ENCODE results near the gene BCHE. TPM values are rescaled to one million over a fixed set of nuclear protein-coding genes. Genes with fewer than 3 reads are reported as not detected.

The BCHE gene
- total RNA-seq, 4 donors from 2014 or later, result 8.2 to 13.7 (median 11.3) TPM; not detected in 1

- DNase-seq, result no peak
- intact Hi-C loops (cut with DNase I; ENCODE audit: low total_unique reads) (no loop called here), in situ Hi-C loops (cut with MboI; ENCODE audit: low pct_ligation_motif_present in 1 of 4, low pct_unique_long_range_greater_than_20kb in 1 of 4, low sequenced_read_pairs in 3 of 4) (no loop called here)
- Histone ChIP-seq H3K27ac (no peak overlapping the region), H3K4me1 (no peaks in the 10 kb centered on the region), H3K27me3 (no peaks in the 10 kb centered on the region), H3K36me3 (no peaks in the 10 kb centered on the region), H3K9me3 (no peaks in the 10 kb centered on the region), H3K4me3 (no peak overlapping the region)
- TF ChIP-seq EP300 (IDR thresholded peaks at IDR 0.05; ENCODE audit: low read depth) (no peak), POLR2AphosphoS5 (IDR thresholded peaks at IDR 0.05) (no peak), CTCF (IDR thresholded peaks at IDR 0.05) (no peak), POLR2A (IDR thresholded peaks at IDR 0.05) (no peak)
These were observed 94.9 kb downstream of the BCHE start for GRCh38 chr3:165742351-165742750.

- TF ChIP-seq POLR2A (IDR thresholded peaks at IDR 0.05) (no peak), CTCF (IDR thresholded peaks at IDR 0.05) (no peak), POLR2AphosphoS5 (IDR thresholded peaks at IDR 0.05) (no peak), EP300 (IDR thresholded peaks at IDR 0.05; ENCODE audit: low read depth) (no peak)
- H3K4me3 ChIP-seq, result no peak overlapping the region
- DNase-seq, result no peak
- intact Hi-C loops (cut with DNase I; ENCODE audit: low total_unique reads) (no loop called here), in situ Hi-C loops (cut with MboI; ENCODE audit: low pct_ligation_motif_present in 1 of 4, low pct_unique_long_range_greater_than_20kb in 1 of 4, low sequenced_read_pairs in 3 of 4) (no loop called here)
- WGBS, 2 donors (ENCODE audit: low coverage in 1 of 2), result 74 to 85% methylated on average over 3 to 4 of the region's 4 CpGs
- no peak overlapping the region for H3K27ac ChIP-seq
- no peaks in the 10 kb centered on the region for H3K4me1 ChIP-seq
- H3K27me3 ChIP-seq, result no peaks in the 10 kb centered on the region
- no peaks in the 10 kb centered on the region for H3K36me3 ChIP-seq
- no peaks in the 10 kb centered on the region for H3K9me3 ChIP-seq
These were observed 107.5 kb downstream of the BCHE start for GRCh38 chr3:165729756-165730155.

GRCh38 chr3:165728924-165729323 is 108.3 kb downstream of the BCHE start:
- Histone ChIP-seq H3K4me1 (no peaks in the 10 kb centered on the region), H3K27ac (no peak overlapping the region), H3K36me3 (no peaks in the 10 kb centered on the region), H3K4me3 (no peak overlapping the region), H3K27me3 (no peaks in the 10 kb centered on the region), H3K9me3 (no peaks in the 10 kb centered on the region)
- WGBS, 2 donors (ENCODE audit: low coverage in 1 of 2), result 75 to 82% methylated on average over 1 to 5 of the region's 5 CpGs
- intact Hi-C loops (cut with DNase I; ENCODE audit: low total_unique reads) (no loop called here), in situ Hi-C loops (cut with MboI; ENCODE audit: low pct_ligation_motif_present in 1 of 4, low pct_unique_long_range_greater_than_20kb in 1 of 4, low sequenced_read_pairs in 3 of 4) (no loop called here)
- no peak for TF ChIP-seq POLR2AphosphoS5 (IDR thresholded peaks at IDR 0.05)
- TF ChIP-seq POLR2A (IDR thresholded peaks at IDR 0.05), result no peak
- TF ChIP-seq EP300 (IDR thresholded peaks at IDR 0.05; ENCODE audit: low read depth), result no peak
- no peak for TF ChIP-seq CTCF (IDR thresholded peaks at IDR 0.05)
- no peak for DNase-seq

- intact Hi-C loops (cut with DNase I; ENCODE audit: low total_unique reads), result no loop called here
- 81 to 100% methylated on average over 1 to 2 of the region's 2 CpGs for WGBS, 2 donors (ENCODE audit: low coverage in 1 of 2)
- no peak for TF ChIP-seq EP300 (IDR thresholded peaks at IDR 0.05; ENCODE audit: low read depth)
- no peak for TF ChIP-seq CTCF (IDR thresholded peaks at IDR 0.05)
- no peak for TF ChIP-seq POLR2A (IDR thresholded peaks at IDR 0.05)
- no peak for TF ChIP-seq POLR2AphosphoS5 (IDR thresholded peaks at IDR 0.05)
- Histone ChIP-seq H3K27ac (no peak overlapping the region), H3K9me3 (no peaks in the 10 kb centered on the region), H3K4me1 (no peaks in the 10 kb centered on the region), H3K4me3 (no peak overlapping the region), H3K27me3 (no peaks in the 10 kb centered on the region), H3K36me3 (no peaks in the 10 kb centered on the region)
- no peak for DNase-seq
- in situ Hi-C loops (cut with MboI; ENCODE audit: low pct_ligation_motif_present in 1 of 4, low pct_unique_long_range_greater_than_20kb in 1 of 4, low sequenced_read_pairs in 3 of 4), result no loop called here
These were observed 111.9 kb downstream of the BCHE start for GRCh38 chr3:165725296-165725695.

All from transverse colon (tissue), 4 donors.